Glomerular visceral epithelial cell (primary cell): Measurements from ENCODE around the gene SLC52A1.
"Not testable (repeated sequence)": the region's sequence is repeated elsewhere in the genome, so short reads cannot be mapped to it uniquely, and the experiment has no call there.

ENCODE experiments used
- DNase-seq: peaks from one replicate; pipeline ENCODE4 v3.0.0-alpha.2; 2016; ENCODE audit errors: extremely low spot score

Gene SLC52A1

DNA sequence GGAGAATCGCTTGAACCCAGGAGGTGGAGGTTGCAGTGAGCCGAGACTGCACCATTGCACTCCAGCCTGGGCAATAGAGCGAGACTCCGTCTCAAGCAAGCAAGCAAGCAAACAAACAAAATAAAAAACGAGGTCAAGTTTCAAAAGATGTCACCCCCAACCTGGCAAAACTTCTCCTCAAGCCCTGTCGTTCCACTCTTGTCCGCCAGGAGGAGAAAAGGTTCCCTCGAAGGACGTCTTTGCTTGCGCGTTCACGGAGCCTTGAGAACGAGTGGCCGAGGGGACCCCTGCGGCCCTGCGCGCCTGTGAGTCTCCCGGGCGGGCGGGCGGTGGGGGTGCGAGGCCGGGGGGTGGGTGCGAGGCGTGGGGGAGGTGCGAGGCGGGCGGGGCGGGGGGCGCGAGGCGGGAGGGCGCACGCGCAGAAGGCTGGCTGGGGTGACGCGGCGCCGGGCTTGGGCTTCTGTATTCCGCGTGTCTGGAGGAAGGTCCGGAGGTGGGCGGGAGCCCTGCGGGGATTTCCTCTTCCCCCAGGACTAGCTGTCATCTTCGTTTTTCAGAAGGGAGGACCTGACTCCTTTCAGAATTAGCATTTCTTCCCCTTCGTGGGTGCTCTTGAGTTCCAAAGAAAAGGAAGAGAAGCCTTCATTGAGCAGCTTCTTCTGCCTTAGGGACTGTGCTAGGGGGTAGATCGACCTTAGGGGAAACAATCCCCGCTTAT lies 3.7 kb downstream of the SLC52A1 start:
- DNase-seq: peak; percentile 80

DNA sequence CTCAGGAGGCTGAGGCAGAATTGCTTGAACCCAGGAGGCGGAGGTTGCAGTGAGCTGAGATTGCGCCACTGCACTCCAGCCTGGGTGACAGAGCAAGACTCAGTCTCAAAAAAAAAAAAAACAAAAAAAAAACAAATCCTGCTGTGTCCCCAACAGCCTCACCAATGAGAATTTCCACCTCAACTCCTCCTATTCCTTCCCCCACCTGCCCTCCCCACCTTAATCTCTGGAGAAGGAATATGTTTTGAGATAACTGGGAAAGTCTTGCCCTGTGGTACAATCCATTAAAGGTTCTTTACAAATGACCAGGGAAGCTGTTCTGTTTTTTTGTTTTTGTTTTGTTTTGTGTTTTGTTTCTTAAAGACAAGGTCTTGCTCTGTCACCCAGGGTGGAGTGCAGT lies 5.1 kb downstream of the SLC52A1 start:
- not testable (repeated sequence) for DNase-seq

DNA sequence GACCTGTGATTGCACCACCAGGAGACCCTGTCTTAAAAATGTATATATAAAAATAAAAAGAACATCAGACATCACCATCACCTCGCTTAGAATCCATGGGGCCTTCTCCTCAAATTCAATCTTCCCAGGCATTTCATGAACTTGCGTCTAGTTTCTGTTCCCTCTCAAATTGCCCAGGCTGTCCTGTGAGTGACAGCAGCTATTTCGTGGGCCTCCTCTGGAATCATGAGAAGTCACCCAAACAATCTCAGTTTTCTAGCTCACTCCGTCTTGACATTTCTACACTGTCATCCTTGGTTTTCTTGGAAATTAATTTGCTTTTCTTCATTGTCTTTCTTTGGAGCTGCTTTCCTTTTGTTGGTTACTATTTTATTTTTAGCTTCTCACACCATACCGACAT lies 7.3 kb downstream of the SLC52A1 start:
- no peak for DNase-seq

DNA sequence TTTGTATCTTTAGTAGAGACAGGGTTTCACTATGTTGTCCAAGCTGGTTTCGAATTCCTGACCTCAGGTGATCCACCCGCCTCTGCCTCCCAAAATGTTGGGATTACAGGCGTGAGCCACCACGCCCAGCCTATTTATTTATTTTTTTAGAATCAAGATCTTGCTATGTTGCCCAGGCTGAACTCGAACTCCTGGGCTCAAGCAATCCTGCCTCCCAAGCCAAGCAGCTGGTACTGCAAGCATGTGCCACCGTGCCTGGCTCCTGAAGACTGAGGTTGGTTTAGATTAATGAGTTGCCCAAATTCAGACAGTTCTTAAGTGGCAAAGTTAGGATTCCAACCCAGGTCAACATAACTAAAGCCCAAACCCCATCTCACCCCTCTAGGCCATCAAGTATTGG lies 7.9 kb downstream of the SLC52A1 start:
- no peak for DNase-seq

DNA sequence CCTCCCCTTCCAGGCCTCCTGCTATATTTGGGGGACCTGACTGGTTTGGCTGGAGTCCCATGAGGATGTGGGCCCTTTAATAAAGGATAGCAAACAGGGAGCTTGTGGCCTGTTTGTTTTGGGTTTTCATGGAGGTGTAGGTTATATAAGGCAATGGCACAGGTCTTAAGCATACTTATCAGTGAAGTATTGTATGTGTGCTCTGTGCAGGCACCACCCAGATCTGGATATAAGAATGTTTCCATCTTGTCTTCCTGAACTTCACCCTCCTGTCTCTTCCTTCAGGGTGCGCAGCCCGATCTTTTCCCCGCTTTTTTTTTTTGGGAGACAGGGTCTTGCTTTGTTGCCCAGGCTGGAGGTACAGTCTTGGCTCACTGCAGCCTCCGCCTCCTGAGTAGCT lies 10.6 kb downstream of the SLC52A1 start:
- DNase-seq: no peak

DNA sequence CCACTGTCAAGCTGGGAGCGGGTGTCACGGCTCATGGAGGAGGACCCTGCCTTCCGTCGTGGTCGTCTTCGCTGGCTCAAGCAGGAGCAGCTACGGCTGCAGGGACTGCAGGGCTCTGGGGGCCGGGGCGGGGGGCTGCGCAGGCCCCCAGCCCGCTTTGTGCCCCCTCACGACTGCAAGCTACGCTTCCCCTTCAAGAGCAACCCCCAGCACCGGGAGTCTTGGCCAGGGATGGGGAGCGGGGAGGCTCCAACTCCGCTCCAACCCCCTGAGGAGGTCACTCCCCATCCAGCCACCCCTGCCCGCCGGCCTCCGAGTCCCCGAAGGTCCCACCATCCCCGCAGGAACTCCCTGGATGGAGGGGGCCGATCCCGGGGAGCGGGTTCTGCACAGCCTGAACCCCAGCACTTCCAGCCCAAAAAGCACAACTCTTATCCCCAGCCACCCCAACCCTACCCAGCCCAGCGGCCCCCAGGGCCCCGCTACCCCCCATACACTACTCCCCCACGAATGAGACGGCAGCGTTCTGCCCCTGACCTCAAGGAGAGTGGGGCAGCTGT lies 11.6 kb downstream of the SLC52A1 start:
- no peak for DNase-seq

DNA sequence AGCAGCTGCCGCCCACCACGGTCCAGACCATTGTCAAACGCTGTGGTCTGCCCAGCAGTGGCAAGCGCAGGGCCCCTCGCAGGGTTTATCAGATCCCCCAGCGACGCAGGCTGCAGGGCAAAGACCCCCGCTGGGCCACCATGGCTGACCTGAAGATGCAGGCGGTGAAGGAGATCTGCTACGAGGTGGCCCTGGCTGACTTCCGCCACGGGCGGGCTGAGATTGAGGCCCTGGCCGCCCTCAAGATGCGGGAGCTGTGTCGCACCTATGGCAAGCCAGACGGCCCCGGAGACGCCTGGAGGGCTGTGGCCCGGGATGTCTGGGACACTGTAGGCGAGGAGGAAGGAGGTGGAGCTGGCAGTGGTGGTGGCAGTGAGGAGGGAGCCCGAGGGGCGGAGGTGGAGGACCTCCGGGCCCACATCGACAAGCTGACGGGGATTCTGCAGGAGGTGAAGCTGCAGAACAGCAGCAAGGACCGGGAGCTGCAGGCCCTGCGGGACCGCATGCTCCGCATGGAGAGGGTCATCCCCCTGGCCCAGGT lies 13.0 kb downstream of the SLC52A1 start:
- no peak for DNase-seq

DNA sequence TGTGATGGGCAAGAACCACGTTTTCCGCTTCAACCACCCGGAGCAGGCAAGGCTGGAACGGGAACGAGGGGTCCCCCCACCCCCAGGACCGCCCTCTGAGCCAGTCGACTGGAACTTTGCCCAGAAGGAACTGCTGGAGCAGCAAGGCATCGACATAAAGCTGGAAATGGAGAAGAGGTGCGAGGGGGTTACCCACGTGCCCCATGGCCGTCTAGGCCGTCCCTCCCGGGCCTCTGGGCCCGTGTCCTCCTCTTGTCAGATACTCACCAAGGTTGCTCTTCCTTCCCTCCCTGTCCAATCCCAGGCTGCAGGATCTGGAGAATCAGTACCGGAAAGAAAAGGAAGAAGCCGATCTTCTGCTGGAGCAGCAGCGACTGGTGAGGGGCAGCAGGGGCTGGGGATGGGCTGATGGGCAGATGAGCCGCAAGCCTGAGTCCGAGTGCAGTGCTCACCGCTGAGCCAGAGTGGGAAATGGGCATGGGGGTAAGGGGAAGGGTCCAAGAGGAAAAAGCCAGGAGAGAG lies 14.7 kb downstream of the SLC52A1 start:
- DNase-seq: no peak

DNA sequence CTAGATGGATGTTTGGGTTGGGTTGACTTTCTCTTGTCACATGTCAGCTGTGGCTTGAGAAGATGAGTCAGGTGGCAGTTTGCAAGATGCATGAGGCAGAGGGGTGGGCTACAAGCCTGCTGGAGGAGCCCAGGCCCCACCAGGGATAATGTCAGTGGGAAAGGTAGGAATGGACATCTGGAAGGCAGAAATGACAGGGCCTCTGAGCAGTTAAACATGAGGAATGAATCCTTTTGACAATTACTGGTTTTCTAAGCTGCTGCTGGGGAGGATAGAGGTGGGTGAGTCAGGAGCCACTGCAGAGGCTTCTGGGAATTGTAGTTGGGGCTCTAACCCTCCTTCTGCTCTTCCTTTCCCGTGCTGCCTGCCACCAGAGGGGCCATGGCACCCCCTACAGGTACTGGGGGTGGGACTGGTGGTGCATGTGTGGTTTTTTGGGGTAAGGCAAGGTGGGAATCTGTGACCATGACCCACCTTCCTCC lies 15.7 kb downstream of the SLC52A1 start:
- DNase-seq: no peak

DNA sequence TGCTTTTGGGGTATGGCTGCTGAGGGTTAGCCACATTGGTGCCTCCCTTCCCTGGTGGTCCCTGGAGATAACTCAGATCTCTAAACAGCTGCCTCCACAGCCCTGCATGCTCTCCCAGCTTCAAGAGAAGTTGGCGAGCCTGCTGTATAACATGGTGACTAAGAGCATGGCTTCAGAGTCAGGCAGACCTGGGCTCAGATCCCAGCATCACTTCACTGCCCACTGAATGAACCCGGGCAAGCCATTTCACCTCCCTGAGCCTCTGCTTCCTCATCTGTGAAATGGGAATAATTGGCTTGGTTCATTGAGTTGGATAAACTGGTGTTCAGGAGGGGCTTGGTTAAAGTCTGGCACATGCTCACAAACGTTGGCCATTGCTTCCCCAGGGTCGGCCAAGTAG lies 20.9 kb downstream of the SLC52A1 start:
- DNase-seq: no peak

DNA sequence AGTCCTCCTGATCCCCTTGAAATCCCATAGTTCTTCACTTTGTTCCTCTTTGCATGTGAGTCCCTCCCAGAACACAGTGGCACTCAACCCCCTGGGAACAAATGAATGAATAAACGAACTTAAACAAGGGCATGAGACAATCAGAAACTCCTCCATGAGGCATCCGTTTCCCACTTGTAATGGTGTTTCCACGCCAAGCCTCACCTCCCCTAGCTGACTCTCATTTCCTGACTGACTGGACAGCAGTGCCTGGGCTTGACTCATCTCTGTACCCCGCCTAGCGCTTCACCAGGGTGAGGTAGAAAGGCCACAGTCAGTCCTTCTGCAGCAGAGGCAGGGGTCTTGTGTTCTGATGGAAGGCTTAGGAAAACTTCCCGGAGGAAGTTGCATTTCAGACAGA lies 23.3 kb downstream of the SLC52A1 start:
- DNase-seq: no peak

DNA sequence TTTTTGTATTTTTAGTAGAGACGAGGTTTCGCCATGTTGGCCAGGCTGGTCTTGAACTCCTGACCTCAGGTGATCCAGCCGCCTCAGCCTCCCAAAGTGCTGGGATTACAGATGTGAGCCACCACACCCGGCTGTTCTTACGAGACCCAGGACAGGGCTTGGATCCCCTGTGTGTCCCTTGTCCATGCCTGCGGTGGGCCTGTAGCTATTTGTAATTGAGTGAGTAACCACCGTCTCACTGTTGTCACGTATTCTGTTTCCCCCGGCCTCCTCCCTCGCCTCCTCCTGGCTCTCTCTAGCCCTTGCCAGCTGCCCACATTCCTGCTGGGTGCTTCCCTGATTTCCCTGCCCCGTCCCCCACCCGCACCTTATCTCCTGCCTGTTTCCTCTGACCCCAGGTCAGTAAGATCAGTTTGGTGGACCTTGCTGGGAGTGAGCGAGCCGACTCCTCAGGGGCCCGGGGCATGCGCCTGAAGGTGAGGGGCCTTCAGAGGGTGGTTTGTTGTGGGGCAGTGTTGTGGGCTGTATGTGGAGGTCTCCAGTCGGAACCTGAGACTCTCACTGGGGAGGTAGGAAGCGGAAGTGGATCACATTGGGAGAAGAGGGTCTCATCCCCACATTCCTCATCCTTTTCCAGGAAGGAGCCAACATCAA lies 31.9 kb downstream of the SLC52A1 start:
- DNase-seq: no peak

DNA sequence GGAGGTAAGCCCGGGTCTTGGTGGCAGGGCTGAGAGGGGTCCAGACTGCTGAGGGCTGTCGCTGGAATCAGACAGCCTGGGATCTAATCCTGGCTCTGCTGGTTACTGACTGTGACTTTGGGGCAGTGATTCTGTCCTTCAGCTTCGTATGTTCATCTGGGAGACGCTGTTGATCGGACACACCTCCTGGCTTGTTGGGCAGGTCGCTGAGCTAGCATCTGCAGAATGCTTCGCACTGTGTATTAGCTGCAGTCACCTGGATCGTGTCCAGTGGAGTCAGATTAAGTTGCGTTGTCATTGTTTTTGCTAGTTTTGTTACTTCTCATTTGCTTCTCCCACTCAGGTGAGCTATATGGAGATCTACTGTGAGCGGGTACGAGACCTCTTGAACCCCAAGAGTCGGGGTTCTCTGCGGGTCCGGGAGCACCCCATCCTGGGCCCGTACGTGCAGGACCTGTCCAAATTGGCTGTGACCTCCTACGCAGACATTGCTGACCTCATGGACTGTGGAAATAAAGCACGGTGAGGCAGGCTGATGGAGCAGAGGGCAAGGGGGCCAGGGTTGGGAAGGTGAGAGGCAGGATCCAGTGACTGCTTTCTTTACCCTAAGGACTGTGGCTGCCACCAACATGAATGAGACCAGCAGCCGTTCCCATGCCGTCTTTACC lies 33.0 kb downstream of the SLC52A1 start:
- no peak for DNase-seq

DNA sequence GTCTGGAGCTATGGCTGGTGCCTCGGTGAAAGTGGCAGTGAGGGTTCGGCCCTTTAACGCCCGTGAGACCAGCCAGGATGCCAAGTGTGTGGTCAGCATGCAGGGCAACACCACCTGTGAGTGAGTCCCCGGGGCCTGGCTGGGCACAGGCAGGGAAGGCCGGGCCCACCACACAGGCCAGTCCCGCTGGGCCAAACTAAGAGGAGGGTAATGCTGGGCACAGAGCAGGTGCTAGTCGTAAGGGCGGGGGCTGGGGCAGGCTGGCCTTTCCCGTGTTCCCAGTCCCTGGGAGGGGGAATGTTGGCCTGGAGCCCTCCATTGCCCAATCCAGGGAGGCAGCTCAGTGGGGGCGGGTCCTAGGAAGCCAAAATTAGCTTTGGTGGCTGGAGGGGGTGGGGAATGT lies 35.0 kb downstream of the SLC52A1 start:
- DNase-seq: no peak

DNA sequence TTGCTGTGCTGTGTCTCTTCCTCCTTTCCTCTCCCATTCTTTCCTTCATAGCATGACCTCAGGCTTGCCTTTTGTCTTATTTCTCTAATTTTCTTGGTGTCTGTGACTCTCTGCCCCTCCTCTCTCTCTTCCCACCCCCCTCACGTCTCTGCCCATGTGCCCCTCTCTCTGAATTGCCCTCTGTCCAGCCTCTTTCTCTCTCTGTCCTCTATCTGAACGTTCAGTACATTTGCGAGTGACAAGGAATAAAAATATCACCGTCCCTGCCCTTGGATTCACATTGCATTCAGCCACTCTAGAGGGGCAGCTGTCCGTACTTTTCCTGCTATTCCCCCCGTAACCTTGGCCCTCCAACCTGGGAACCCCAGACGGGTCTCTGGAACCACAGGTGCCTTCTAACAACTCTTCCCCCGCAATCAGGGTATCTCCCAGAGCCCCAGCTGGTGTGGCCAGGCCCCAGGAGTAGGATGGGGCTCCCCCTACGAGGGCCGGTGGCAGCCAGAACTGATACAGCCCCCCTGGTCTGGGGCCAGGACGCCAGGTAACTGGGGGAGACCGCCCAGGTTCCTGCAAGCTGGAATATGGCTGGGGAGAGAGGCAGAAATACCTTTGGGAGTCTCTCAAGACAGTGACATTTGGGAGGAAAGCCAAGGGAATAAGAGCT lies 35.7 kb downstream of the SLC52A1 start:
- no peak for DNase-seq

DNA sequence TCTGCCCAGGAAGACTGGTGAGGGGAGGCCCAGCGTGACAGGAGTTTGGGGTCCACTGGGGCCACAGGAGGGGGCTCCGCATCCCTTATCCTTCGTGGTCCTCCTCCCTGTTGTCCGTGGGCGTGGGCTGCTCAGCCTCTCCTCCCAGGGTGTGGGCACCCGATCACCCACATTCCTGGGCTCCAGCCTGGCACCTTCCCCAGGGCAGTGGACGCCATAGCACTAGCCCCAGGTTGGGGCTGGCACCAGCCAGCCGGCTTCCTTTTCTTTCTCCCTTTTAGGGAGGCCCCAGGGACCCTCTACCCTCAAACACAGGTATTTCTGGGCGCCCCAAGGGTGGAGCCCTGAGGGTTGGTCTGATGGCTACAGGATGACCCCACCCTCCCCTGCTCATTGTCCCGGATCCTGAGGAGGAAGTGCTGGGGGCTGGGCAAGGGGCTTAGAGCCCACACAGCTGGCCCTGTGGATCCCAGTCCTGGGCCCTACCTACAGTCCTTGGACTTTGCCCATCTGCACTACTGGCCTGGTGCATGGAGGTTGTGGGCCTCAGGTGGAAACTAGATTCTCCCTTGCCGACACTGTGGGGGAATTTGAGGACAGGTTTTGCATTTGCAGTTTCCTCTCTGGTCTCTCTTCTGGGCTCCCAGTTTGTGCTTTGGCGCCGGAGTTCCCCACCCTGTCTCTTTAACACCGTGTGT lies 36.3 kb downstream of the SLC52A1 start:
- no peak for DNase-seq

DNA sequence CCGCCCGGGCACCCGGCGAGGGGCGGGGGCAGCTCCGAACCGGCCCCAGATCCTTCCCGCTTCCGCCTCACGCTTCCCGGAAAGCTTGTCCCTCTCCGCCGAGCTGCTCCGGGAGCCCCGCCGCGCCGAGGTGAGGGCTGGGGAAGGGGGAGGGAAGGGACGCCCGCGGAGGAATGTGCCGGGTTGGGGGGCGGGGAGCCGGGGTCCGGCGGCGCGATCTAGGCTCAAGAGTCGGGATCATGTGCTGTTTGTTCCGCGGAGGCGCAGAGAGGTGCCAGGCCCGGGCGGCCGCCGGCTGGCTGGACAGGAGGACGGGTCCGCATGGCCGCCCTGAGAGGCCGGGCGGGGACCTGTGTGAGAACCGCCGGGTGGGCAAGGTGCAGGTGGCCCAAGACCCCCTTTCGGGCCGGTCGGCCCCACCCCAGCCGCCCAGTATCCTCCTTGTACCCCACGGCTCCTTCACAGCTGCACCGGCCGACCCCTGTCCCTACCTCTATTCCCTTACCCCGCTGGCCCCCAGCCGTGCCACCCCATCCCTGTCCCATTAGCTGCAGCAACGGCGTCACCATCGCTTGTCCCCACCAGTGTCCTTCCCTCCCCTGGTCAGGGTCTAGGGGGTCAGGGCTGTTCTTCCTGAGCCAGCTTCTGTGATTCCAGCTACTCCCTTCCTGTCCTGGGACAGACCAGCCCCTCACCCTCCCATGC lies 37.0 kb downstream of the SLC52A1 start:
- no peak for DNase-seq

DNA sequence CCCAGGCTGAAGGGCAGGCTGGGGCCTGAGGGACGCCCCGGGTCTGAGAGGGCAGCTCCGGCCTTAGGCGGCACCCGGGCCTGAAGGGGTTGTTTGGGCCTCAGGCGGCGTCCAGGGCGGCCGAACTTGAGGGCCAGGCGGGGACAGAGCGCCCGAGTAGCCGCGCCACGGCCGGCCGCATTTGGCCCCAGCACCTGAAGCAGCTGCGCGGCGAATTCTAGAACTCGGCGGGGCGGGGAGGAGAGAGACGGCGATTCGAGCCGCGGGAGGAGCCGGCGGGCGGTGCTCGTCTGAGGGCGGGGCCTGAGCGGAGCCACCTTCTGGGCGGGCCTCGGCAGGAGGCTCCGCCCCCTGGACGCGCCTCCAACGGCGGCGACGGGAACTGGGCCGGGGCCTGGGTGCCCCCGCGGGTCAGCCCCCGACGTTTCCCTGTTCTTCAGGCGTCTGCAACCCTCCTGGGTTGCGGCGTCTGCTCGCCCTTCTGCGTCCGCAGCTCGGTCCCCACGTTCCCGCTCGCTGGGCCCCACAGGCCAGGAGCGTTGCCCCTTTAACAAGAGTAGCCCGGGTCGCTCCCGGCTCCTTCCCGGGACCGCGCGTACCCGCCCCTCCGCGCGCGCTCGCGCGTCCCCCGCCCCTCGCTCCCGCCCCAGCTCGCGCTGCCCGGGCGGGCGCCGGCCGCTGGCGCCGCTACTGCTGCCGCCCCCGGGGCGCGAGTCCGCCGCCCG lies 37.8 kb downstream of the SLC52A1 start, which contains the start of the genes INCA1 and KIF1C:
Gene INCA1 (minus strand): TSS at position 221 of the 725 bp plus-strand sequence. CDS start 3,085 bp downstream, outside the sequence.
Gene KIF1C (plus strand): TSS at position 649 of the 725 bp plus-strand sequence. CDS start 2,297 bp downstream, outside the sequence.
- DNase-seq: peak; percentile 94

DNA sequence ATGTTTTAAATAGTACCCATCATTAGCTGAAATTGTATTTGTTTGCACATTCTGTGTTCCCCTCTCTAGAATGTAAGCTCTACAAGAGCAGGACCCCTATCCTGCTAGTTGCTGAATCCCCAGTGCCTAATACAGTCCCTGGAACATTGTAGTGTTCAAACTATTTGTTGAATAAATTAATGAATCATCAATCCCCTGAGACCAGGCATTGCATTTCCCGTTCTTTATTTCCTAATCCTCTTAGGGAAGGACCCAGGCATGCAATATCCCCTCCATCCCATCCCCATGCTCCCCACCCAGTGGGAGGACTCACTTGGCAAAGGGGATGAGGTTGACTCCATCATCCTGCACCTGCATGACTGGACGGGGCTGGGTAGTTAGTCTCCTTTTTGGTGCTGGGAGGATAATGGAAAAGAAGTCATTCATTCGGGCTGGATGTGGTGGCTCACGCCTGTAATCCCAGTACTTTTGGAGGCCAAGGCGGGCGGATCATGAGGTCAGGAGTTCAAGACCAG lies 41.1 kb downstream of the SLC52A1 start:
- no peak for DNase-seq
